Mesenteric fat pad (tissue), 1 donor: ENCODE measurements around the gene SYNGR3. TPM values are rescaled to one million over a fixed set of nuclear protein-coding genes. Genes with fewer than 3 reads are reported as not detected.
"Not testable (repeated sequence)": the region's sequence is repeated elsewhere in the genome, so short reads cannot be mapped to it uniquely, and the experiment has no call there.

Experiments
- DNase-seq: peaks from one replicate; pipeline ENCODE4 v3.0.0-alpha.2; 2020; ENCODE audit warnings: low spot score
- total RNA-seq: library from RNA; stranded (reverse); fragmentation: NEBNext Ultra II Directional; extraction: Animal tissue kit (Norgen Biotek cat#: 25700); gene quantifications from one replicate; pipeline ENCODE4 v1.2.1, GENCODE V29; 2021
- donor health status: DM: yes; HTN: yes; CAD: no.

The SYNGR3 gene
- total RNA-seq, 1 donor from 2014 or later: not detected

DNA sequence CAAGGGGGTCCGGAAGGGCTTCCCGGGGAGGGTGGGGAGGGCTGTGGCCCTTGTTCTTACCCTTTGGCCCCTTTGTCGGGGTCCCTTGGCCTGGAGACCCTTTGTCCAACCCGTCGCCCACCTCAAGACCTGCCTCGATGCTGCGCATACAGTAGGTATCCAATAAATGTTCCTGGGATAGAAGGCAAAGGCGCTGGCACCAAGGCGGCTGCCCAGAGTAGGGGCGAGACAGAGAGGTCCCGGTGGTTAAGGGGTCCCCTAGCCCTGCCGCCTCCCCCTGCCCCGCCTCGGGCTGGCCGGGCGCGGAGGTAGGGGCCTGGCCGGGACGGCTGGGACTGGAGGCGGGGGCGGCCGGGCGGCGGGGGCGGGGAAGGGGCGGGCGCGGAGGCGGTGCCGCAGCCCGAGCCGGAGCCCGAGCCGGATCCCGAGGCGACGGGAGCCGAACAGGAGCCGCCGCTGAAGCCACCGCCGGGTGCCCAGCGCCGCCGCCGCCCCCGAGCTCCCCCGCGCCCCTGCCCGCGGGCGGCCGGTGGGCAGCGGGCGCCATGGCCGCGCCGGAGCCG, 36.8 kb downstream of the SYNGR3 start, which contains the start of gene NHERF2:
Gene NHERF2 (plus strand): TSS at position 442 of the 563 bp plus-strand sequence. CDS start 104 bp downstream, at position 546.
- no peak for DNase-seq

GRCh38 chr16:2027024-2028010, 37.5 kb downstream of the SYNGR3 start:
- no peak for DNase-seq

DNA sequence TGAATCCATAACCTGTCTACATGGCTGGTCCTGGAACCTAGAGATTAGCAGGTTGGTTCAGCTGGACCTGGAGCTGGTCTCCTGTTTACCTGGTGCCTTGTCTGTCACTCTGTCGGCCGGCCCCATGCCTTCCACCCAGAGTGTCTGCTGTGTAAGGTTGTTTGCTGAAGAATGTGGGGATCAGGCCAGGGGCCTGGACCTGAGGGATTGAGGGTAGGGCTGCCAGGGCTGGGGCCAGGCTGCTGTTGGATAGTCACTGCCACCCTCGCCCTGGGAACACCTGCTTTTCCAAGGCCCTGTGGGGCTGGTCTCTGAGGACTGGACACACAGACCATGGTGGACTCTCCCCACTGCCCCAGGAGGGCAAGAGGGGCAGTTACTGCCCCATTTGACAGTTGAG, 38.4 kb downstream of the SYNGR3 start:
- DNase-seq: no peak

DNA sequence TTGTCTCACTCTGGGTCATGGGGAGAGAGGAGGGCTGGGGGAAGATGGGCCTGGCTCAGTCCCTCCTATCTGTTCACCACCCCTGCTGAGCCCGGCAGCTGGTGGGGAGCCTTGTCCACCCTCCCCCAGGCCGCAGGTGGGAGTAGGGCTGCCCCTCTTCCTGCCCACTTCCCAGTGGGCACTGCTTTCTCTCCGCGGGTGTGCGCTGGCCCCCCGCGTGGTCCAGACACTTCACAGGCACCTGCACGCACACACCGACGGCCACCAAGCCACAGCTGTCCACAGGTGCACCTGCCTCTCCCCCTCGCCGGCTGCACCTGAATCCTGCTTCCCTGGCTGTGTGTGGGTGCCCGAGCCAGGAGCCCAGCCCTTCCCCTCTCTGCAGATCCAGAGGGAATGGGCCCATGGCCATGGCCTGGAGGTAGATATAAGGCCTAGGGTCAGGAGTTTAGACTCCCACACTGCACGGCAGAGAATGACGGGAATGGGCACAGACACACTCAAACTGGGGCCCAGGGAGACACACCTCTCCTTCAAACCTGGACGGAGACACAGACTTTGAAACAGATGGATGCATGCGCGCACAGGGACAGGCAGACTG, 39.0 kb downstream of the SYNGR3 start:
- DNase-seq: no peak

- DNase-seq: no peak
Observed at GRCh38 chr16:2029350-2029749, 39.6 kb downstream of the SYNGR3 start.

GRCh38 chr16:2030036-2030435, 40.3 kb downstream of the SYNGR3 start:
- no peak for DNase-seq

- no peak for DNase-seq
Observed at GRCh38 chr16:2031081-2031577, 41.4 kb downstream of the SYNGR3 start.

DNA sequence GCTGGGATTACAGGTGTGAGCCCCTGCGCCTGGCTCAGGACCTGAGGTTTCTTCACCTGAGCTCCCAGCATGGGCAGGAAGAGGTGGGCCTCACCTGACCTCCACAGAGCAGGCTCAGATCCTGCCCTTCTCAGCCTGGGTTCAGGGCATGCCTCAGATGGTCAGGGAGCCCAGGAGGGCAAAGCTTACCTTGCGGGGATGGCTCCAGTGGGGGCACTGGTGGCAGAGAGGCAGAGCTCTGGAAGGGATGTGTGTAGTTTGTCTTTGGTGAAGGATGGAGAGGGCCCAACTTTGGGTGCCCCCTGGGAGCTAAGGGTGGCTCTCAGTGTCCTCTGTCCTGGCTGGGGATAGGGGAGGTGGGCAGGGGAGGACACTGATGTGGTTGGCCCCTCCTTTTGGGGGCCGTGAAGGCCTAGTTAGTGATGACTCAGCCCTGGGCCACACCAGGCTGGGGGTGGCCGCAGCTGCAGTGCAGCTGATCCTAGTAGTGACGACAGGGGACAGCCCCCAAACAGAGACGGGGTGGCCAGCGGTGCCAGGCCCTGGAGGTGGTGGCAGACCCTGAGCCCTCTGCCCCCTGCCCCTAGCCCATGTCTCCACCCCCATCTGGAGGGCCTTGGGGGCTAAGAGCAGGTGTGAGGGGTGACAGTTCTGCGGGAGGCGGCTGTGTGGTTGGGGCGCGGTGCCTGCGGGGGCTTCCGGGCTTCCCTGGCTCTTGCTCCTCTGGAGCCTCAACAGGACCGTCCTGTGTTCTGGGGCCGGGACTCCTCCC, 42.7 kb downstream of the SYNGR3 start:
- no peak for DNase-seq

DNA sequence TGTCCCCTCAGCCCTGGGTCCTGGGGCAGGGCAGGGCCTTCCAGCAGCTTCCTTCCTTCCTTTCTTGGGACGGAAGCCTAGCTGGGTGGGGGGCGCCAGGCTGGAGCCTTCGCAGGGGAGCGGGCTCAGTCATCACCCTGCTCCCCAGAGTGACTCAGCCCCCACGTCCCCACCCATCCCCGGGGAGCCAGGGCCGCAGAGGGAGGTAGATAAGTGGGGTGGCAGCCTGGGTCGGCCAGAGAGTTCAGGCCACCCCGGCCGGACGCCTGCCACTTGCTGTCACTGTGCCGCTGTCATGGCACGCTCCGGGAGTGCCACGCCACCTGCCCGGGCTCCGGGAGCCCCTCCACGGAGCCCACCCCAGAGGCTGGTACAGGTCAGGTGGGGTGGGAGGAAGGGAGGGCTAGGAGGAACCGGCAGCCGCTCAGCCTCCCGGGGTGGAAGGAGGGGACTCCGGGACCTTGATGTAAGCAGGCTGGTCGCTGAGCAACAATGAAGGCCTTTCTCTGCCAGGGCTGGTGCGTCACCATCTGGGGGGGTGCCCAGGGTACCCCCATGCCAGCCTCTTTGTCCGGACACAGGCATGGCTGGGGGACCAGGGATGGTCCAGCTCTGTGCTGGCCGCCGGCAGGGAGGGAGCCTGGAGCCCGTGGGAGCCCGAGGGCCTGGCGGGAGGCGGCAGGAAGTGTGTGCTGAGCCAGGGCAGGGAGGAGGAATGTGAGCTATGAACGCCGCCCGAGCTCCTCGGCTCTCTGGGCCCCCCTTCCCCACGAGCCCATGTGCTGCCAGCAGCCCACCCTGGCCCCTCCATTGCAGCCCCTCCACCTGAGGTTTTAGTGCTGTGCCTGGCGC, 43.5 kb downstream of the SYNGR3 start:
- no peak for DNase-seq

DNA sequence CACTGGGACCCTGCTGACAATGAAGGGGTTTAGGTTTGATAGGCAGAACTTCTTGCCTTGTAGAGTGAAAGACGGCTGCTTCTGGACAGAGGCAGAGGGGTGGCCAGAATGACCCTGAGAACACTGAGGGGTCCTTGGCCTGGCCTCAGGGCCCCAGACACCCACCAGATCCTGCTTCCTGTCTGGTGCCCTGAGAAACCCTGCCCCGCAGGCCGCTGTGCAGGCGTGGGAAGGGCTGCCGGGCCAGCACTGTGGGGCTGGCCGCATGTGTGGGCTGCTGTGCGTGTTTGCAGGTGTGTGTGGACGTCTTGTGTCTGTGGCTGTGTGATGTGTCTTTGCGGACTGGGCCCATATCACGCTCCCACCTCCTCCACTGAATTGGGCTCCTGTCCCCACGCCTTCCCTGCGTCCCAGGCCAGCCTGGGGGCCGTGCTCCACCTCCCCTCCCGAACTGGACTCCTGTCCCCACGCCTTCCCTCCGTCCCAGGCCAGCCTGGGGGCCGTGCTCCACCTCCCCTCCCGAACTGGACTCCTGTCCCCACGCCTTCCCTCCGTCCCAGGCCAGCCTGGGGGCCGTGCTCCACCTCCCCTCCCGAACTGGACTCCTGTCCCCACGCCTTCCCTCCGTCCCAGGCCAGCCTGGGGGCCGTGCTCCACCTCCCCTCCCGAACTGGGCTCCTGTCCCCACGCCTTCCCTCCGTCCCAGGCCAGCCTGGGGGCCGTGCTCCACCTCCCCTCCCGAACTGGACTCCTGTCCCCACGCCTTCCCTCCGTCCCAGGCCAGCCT, 44.3 kb downstream of the SYNGR3 start:
- not testable (repeated sequence) for DNase-seq

GRCh38 chr16:2034696-2035430, 45.1 kb downstream of the SYNGR3 start:
- no peak for DNase-seq

GRCh38 chr16:2035431-2036199, 45.8 kb downstream of the SYNGR3 start:
- no peak for DNase-seq

DNA sequence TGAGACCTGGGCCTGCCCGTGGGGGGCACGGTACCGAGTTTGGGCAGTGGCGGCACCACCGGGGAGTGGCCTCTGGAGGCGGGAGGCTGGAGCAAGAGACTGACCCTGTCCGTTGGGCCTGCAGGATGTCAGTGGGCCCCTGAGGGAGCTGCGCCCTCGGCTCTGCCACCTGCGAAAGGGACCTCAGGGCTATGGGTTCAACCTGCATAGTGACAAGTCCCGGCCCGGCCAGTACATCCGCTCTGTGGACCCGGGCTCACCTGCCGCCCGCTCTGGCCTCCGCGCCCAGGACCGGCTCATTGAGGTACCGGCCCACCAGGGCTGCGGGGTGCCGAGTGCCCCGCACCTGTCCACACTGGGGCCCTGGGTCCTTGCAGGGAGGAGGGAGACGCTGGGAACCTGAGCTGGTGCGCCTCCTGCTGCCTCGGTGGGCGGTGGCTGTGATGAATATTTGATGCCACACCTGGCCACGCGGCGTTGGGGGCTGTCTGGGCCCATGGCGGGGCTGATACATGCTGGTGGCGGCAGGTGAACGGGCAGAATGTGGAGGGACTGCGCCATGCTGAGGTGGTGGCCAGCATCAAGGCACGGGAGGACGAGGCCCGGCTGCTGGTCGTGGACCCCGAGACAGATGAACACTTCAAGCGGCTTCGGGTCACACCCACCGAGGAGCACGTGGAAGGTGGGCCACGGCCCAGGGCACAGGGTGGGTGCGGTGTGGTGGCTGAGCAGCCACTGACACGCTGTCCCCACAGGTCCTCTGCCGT, 46.6 kb downstream of the SYNGR3 start:
- no peak for DNase-seq

GRCh38 chr16:2037115-2037514, 47.3 kb downstream of the SYNGR3 start:
- DNase-seq: no peak

GRCh38 chr16:2037647-2038381, 48.0 kb downstream of the SYNGR3 start:
- DNase-seq: no peak
